OCI-LY1 (cell line): ENCODE data around the gene HEXIM2.
A peak's percentile ranks its signal among the peaks of the same experiment; 100 is the strongest.

ENCODE experiments used
- H2AFZ ChIP-seq: fragments of 200-600 bp; sonication (generic), shearing (Covaris generic); 2 replicates; pipeline ENCODE4 v1.6.0; 2014; ENCODE audit warnings: antibody characterized with exemption, mild to moderate bottlenecking, low read length
- H3F3A ChIP-seq: fragments of 200-600 bp; sonication (generic), shearing (Covaris generic); 2 replicates; pipeline ENCODE4 v1.6.0; 2014; ENCODE audit warnings: mild to moderate bottlenecking, antibody characterized with exemption, low read length, moderate library complexity; ENCODE audit not compliant: insufficient read depth
- H3K27ac ChIP-seq: fragments of 200-600 bp; sonication (generic); 2 replicates; pipeline ENCODE4 v1.5.1; 2014; ENCODE audit warnings: low read length, mixed run types, mild to moderate bottlenecking, low read depth; ENCODE audit not compliant: poor library complexity, severe bottlenecking
- H3K27me3 ChIP-seq: fragments of 200-600 bp; sonication (generic); 2 replicates; pipeline ENCODE4 v1.6.0; 2014; ENCODE audit warnings: antibody characterized with exemption, mild to moderate bottlenecking, low read length, moderate library complexity; ENCODE audit not compliant: insufficient read depth
- H3K36me3 ChIP-seq: fragments of 200-600 bp; sonication (generic); 2 replicates; pipeline ENCODE4 v1.6.1; 2014; ENCODE audit warnings: mild to moderate bottlenecking, antibody characterized with exemption, low read length, moderate library complexity, mixed read lengths; ENCODE audit not compliant: insufficient read depth
- H3K4me1 ChIP-seq: fragments of 200-600 bp; sonication (generic); 2 replicates; pipeline ENCODE4 v1.5.1; 2014; ENCODE audit warnings: mild to moderate bottlenecking, low read length, moderate library complexity; ENCODE audit not compliant: insufficient read depth, severe bottlenecking
- H3K4me2 ChIP-seq: fragments of 200-600 bp; sonication (generic), shearing (Covaris generic); 2 replicates; pipeline ENCODE4 v1.6.1; 2014; ENCODE audit warnings: low read length
- H3K4me3 ChIP-seq: fragments of 200-600 bp; sonication (generic); 2 replicates; pipeline ENCODE4 v1.5.1; 2014; ENCODE audit warnings: low read length, low read depth, mild to moderate bottlenecking, mixed read lengths; ENCODE audit not compliant: poor library complexity, severe bottlenecking
- H3K79me2 ChIP-seq: fragments of 200-600 bp; shearing (Covaris generic); 2 replicates; pipeline ENCODE4 v1.6.1; 2016; ENCODE audit warnings: mixed run types, low read length, mixed read lengths; ENCODE audit not compliant: insufficient read depth
- H3K9ac ChIP-seq: fragments of 200-600 bp; sonication (generic), shearing (Covaris generic); 2 replicates; pipeline ENCODE4 v1.6.1; 2014; ENCODE audit warnings: mild to moderate bottlenecking, low read length, mixed read lengths
- H3K9me2 ChIP-seq: fragments of 200-600 bp; sonication (generic), shearing (Covaris generic); 2 replicates; pipeline ENCODE4 v1.6.1; 2014; ENCODE audit warnings: low read depth, mild to moderate bottlenecking, low read length, mixed read lengths
- H3K9me3 ChIP-seq: fragments of 200-600 bp; shearing (Covaris generic); 2 replicates; pipeline ENCODE4 v1.6.1; 2014; ENCODE audit warnings: low read length, mixed read lengths
- H4K20me1 ChIP-seq: fragments of 200-600 bp; sonication (generic), shearing (Covaris generic); 2 replicates; pipeline ENCODE4 v1.6.0; 2016; ENCODE audit warnings: mild to moderate bottlenecking, low read length; ENCODE audit not compliant: insufficient read depth
- CTCF ChIP-seq: fragments of 200-600 bp; sonication (generic), shearing (Covaris generic); IDR thresholded peaks from 2 replicates; pipeline ENCODE4 v1.5.1; 2017; ENCODE audit warnings: mild to moderate bottlenecking, antibody characterized with exemption, low read length, moderate library complexity, mixed read lengths
- EZH2 ChIP-seq: fragments of 200-600 bp; sonication (generic), shearing (Covaris generic); IDR thresholded peaks from 2 replicates; pipeline ENCODE4 v1.8.0; 2017; ENCODE audit warnings: borderline replicate concordance, mixed run types, mild to moderate bottlenecking, antibody characterized with exemption, low read length, moderate library complexity, mixed read lengths

The HEXIM2 gene

GRCh38 chr17:45155483-45155882, 6.2 kb upstream of the HEXIM2 start:
- no peak overlapping the region for H3K4me2 ChIP-seq
- no peaks in the 10 kb centered on the region for H4K20me1 ChIP-seq
- H2AFZ ChIP-seq = no peak overlapping the region
- no peaks in the 10 kb centered on the region for H3K9me3 ChIP-seq
- no peak overlapping the region for H3K9ac ChIP-seq
- peaks cover 23% of the 10 kb centered on the region for H3K4me1 ChIP-seq
- H3K27ac ChIP-seq = no peak overlapping the region
- TF ChIP-seq EZH2 = no peak
- no peak for TF ChIP-seq CTCF
- peaks cover 9% of the 10 kb centered on the region; the same call in 1 of the 2 replicates for H3F3A ChIP-seq
- H3K36me3 ChIP-seq = peaks cover 8% of the 10 kb centered on the region
- no peak overlapping the region for H3K4me3 ChIP-seq
- H3K9me2 ChIP-seq = no peaks in the 10 kb centered on the region
- H3K79me2 ChIP-seq = peaks cover 5% of the 10 kb centered on the region
- H3K27me3 ChIP-seq = no peaks in the 10 kb centered on the region

DNA sequence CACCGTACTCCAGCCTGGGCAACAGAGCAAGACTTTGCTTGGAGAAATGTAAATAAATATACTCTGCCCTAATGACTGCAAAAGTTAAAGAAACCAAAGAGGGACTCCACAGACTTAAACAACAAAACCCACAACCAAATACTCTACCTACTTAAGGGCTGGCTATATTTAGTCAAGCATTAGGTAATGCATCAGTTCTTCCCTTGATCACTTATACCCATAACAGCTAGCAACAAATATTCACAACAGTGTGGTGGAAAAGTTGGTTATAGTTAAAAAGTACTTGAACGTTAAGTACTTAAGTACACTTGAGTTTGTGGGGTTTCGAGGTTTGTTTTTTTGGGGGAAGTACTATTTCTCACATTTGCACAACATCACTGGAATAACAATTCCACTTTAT, 5.4 kb upstream of the HEXIM2 start:
- Histone ChIP-seq H3K9me3 (no peaks in the 10 kb centered on the region), H2AFZ (no peak overlapping the region), H3K9me2 (no peaks in the 10 kb centered on the region), H3K27ac (no peak overlapping the region), H3K27me3 (no peaks in the 10 kb centered on the region), H3K9ac (no peak overlapping the region), H3K79me2 (peaks cover 6% of the 10 kb centered on the region), H3K36me3 (peaks cover 8% of the 10 kb centered on the region), H3K4me3 (no peak overlapping the region), H4K20me1 (no peaks in the 10 kb centered on the region), H3F3A (peaks cover 7% of the 10 kb centered on the region; the same call in 1 of the 2 replicates), H3K4me1 (peaks cover 16% of the 10 kb centered on the region), H3K4me2 (no peak overlapping the region)
- no peak for TF ChIP-seq EZH2
- no peak for TF ChIP-seq CTCF

DNA sequence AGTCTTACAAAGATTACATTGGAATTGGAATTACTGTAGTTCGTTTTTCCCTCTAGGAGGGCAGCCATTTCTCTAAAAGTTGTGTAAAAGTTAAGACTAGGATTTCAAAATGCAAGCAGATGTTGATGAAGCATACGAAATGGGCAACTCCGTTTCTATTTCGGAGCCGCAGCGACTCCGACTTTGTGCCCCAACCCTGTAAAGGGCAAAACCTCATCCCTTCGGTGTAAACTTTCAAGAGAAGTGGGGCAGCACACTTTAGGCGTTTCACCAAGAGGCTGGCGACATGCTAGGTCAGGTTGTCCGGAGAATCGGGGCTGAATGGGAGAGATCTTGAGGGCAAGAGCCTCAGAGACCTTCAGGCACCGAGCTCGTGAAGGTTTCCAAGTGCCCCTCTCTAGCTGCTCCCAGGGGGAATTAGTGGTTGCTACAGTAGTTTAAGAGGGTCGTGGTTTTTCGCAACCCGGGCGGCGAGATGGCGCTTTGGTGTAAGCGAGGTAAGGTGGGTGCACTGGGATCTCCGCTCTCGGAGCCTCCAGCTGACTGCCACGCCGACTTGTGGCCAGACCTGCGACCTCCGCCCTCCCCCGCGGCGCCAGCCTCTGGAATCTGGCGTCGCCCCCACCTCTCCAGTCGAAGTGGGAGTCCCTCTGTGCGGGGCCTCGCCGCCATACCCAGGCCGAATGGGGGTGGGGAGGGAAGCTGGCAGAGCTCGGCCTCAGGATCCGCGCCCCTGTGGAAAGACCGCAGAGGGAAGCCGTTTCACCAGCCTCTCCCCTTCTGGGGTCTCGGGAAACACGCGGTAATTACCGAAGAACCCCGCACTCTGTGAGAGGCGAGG, 1.0 kb upstream of the HEXIM2 start:
- Histone ChIP-seq H3K27me3 (no peaks in the 10 kb centered on the region), H3K9me3 (no peaks in the 10 kb centered on the region), H2AFZ (no peak overlapping the region), H3K79me2 (peaks cover 6% of the 10 kb centered on the region), H3K9me2 (no peaks in the 10 kb centered on the region), H3K4me3 (peak overlapping the region; percentile 85), H3K9ac (peak overlapping the region; percentile 95), H3K36me3 (peaks cover 13% of the 10 kb centered on the region), H3K4me2 (peak overlapping the region; percentile 67), H3K27ac (peak overlapping the region; percentile 64), H3K4me1 (peaks cover 21% of the 10 kb centered on the region), H4K20me1 (no peaks in the 10 kb centered on the region), H3F3A (no peaks in the 10 kb centered on the region)
- TF ChIP-seq CTCF (0 out of 2 replicates have a peak, but pooled peaks have one; percentile 27), EZH2 (no peak)
